Activated CD8-positive, alpha-beta T cell treated with anti-CD3 and anti-CD28 coated beads, Interleukin-2, amount 10 ng/mL, durations not matched to agents 7 days and 5 days (primary cell): Measurements from ENCODE around the gene SDHC. TPM values are rescaled to one million over a fixed set of nuclear protein-coding genes. Genes with fewer than 3 reads are reported as not detected.

Experiments used
- ATAC-seq: fragments of 150-1000 bp; cut with Tn5 transposase; one replicate; pipeline ENCODE4 v1.10.0; 2021; ENCODE audit warnings: moderate library complexity
- CTCF ChIA-PET: fragments of 350-600 bp; sonication (Branson Sonifier 250); formaldehyde crosslinking; loops from one replicate; lab custom pipeline; 2021; ENCODE audit warnings: antibody characterized with exemption; lab: Charles Lee
- POLR2A ChIA-PET: fragments of 350-600 bp; sonication (Branson Sonifier 250); formaldehyde crosslinking; loops from one replicate; lab custom pipeline; 2021; ENCODE audit warnings: antibody characterized with exemption; lab: Charles Lee
- DNase-seq: peaks from one replicate; pipeline ENCODE4 v3.0.0-alpha.2; 2020
- H3K27ac Mint-ChIP-seq: one replicate; pipeline ENCODE4 v1.8.0; 2021; ENCODE audit warnings: mild to moderate bottlenecking, mixed read lengths
- H3K27me3 Mint-ChIP-seq: one replicate; pipeline ENCODE4 v1.8.0; 2021; ENCODE audit warnings: low read depth, mixed read lengths
- H3K36me3 Mint-ChIP-seq: one replicate; pipeline ENCODE4 v1.8.0; 2021; ENCODE audit warnings: low read depth, mixed read lengths
- H3K4me1 Mint-ChIP-seq: one replicate; pipeline ENCODE4 v1.8.0; 2021; ENCODE audit warnings: low read depth, mixed read lengths
- H3K4me3 Mint-ChIP-seq: one replicate; pipeline ENCODE4 v1.8.0; 2021; ENCODE audit warnings: mild to moderate bottlenecking, mixed read lengths
- H3K9me3 Mint-ChIP-seq: one replicate; pipeline ENCODE4 v1.8.0; 2022; ENCODE audit warnings: mixed read lengths; ENCODE audit not compliant: insufficient read depth
- total RNA-seq, 2 experiments: library from RNA; stranded (reverse); gene quantifications; one replicate each; pipeline ENCODE4 v1.2.3, GENCODE V29; 2021

SDHC gene
- total RNA-seq, 2 experiments from 2014 or later, result 151 to 163 TPM

GRCh38 chr1:161357073-161357472 is 42.9 kb downstream of the SDHC start:
- H3K36me3 Mint-ChIP-seq, result peaks cover 16% of the 10 kb centered on the region
- ATAC-seq, result no peak

DNA sequence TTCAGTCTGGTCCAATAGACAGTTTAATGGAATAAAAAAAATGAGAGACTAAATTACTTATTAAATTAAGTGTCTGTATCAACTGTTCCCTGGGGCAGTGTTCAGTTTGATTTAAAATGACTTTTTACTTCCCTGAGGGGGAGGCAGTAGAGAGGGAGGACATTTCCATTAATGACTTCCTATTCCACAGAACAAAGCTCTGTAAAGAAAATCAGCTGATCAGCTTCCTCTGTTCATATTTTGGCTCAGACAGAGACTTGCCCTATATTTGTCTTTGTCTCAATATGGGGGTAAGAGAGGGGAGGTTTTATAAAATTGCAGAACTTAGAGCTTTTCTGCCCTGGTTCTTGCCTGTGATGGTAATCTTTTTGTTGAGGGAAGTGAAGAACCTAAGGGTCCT is 45.1 kb downstream of the SDHC start:
- POLR2A ChIA-PET, result no interaction called here
- H3K4me1 Mint-ChIP-seq, result peaks cover 10% of the 10 kb centered on the region
- no peak for DNase-seq
- no peak for ATAC-seq
- H3K27ac Mint-ChIP-seq, result peak overlapping the region; percentile 32
- peaks cover 26% of the 10 kb centered on the region for H3K36me3 Mint-ChIP-seq
- CTCF ChIA-PET, result interaction anchor here (1.0 to 1.2 kb wide), 2 partner anchors 22 to 68 kb away, joined by 3 read pairs; no protein-coding TSS in a partner anchor
- H3K4me3 Mint-ChIP-seq, result no peak overlapping the region
- no peaks in the 10 kb centered on the region for H3K9me3 Mint-ChIP-seq
- H3K27me3 Mint-ChIP-seq, result no peaks in the 10 kb centered on the region

More at GRCh38 chr1:161357073-161357472, 42.9 kb downstream of the SDHC start:
- Mint-ChIP-seq H3K4me3 (no peak overlapping the region), H3K27me3 (no peaks in the 10 kb centered on the region), H3K27ac (no peak overlapping the region), H3K9me3 (no peaks in the 10 kb centered on the region), H3K4me1 (peaks cover 10% of the 10 kb centered on the region)
- ChIA-PET CTCF (no interaction called here), POLR2A (interaction anchor here (0.6 kb wide), 1 partner anchor 8 kb away, joined by 4 read pairs; no protein-coding TSS in a partner anchor)
- DNase-seq, result no peak

- Mint-ChIP-seq H3K27me3 (no peaks in the 10 kb centered on the region), H3K4me1 (peaks cover 10% of the 10 kb centered on the region), H3K4me3 (no peak overlapping the region), H3K36me3 (peaks cover 28% of the 10 kb centered on the region), H3K27ac (no peak overlapping the region), H3K9me3 (no peaks in the 10 kb centered on the region)
- ChIA-PET POLR2A (no interaction called here), CTCF (no interaction called here)
- no peak for ATAC-seq
- no peak for DNase-seq
Observed at GRCh38 chr1:161364332-161364731, 50.2 kb downstream of the SDHC start.

DNA sequence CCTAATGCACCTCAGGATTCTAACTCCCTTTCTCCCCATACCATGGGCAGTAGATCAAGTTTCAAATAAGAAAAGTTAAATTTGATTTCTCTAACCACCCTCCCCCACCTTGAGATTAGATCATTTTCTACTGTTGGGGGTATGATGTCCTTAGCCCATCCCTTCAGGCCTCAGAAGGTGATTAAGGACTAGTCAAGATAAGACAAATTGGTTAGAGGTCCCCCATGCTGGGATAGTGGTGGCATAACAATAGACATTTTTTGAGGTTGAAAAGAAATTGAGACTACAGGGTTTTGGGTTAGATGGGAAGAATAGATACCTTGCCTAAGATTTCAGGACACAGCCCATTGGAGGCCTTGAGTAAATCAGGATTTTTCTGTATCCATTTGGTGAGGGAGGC is 51.0 kb downstream of the SDHC start:
- Mint-ChIP-seq H3K27ac (no peak overlapping the region), H3K27me3 (no peaks in the 10 kb centered on the region)

DNA sequence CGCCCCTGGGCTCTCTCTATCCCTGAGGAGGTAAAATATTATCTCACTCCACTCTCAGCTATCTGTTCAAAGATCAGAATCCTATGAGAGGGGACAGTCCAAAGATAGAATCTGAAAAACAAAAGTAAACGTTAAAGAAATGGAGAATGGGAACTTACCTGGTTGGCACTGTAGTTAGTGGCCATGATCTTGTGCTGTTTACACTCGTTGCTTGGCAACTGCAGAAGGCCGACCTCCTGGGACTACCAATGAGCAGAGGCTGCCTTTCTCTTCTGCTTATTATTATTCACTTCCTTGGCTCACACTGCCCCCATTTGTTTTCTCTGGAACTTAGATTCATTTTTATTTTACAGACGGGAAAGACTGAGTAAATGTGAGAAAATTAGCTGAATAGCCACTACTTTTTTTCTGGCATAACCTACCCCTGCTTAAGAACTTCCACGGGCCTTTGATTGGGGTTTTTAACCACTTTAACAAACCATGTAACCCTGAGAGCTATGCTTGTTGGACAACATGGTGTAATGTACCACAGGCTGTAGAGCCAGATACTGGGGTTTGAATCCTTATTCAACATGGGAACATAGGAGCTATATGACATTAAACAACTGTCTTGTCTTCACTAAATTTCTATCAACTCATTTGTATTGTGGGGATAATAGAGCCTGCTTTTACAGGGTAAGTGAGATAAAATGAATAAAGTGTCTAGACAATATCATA is 53.7 kb downstream of the SDHC start, which contains the start of gene CFAP126:
Gene CFAP126 (minus strand): TSS at position 193 of the 717 bp plus-strand sequence. CDS start 8 bp downstream, at position 185.
- peak within 1 kb of the TSS; percentile 11 for H3K27ac Mint-ChIP-seq
- ATAC-seq, result peak; percentile 99
- ChIA-PET POLR2A (interaction anchor here (1.6 kb wide), 1 partner anchor 62 kb away, joined by 3 read pairs; no protein-coding TSS in a partner anchor), CTCF (interaction anchor here (0.8 to 3.7 kb wide), 17 partner anchors 8 to 202 kb away, joined by 3 to 33 read pairs (median 4); partner anchors contain the start of genes B4GALT3, PPOX and TOMM40L)
- no peak within 1 kb of the TSS for H3K4me3 Mint-ChIP-seq
- no peaks in the 10 kb centered on the region for H3K9me3 Mint-ChIP-seq
- no peaks in the 10 kb centered on the region for H3K27me3 Mint-ChIP-seq
- peaks cover 22% of the 10 kb centered on the region for H3K36me3 Mint-ChIP-seq
- H3K4me1 Mint-ChIP-seq, result peaks cover 4% of the 10 kb centered on the region
- peak; percentile 61 for DNase-seq

More for the DNA sequence above, 51.0 kb downstream of the SDHC start:
- H3K4me1 Mint-ChIP-seq, result peaks cover 4% of the 10 kb centered on the region
- ChIA-PET CTCF (no interaction called here), POLR2A (no interaction called here)
- H3K36me3 Mint-ChIP-seq, result peaks cover 25% of the 10 kb centered on the region
- no peaks in the 10 kb centered on the region for H3K9me3 Mint-ChIP-seq
- ATAC-seq (no peak), DNase-seq (no peak)
- H3K4me3 Mint-ChIP-seq, result no peak overlapping the region

- ATAC-seq (no peak), DNase-seq (no peak)
- ChIA-PET POLR2A (no interaction called here), CTCF (interaction anchor here (1.0 to 2.3 kb wide), 7 partner anchors 8 to 148 kb away, joined by 3 to 17 read pairs (median 5); partner anchors contain the start of gene TOMM40L)
- Mint-ChIP-seq H3K4me3 (no peak overlapping the region), H3K4me1 (no peaks in the 10 kb centered on the region), H3K27ac (no peak overlapping the region), H3K36me3 (no peaks in the 10 kb centered on the region), H3K9me3 (no peaks in the 10 kb centered on the region), H3K27me3 (no peaks in the 10 kb centered on the region)
Observed at GRCh38 chr1:161373442-161373841, 59.3 kb downstream of the SDHC start.

DNA sequence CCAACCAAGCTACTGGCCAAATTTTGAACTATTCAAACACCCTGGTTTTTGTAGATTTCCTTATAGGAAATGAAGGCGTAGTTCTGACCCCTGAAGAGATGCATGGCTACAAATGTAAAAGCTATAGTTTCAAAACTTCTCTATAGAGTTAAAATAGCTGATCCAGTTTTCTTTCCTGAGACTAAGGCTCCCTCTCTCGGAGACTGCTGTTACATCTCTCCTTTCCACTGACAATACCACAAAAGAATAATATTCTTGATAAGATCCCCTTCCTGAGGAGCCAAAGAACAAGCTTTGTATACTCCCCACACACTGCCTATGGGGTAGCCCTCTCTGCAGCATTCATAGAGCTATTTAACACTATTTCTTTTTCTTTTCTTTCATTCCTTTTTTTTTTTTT is 60.2 kb downstream of the SDHC start:
- ChIA-PET POLR2A (no interaction called here), CTCF (interaction anchor here (0.8 to 2.3 kb wide), 14 partner anchors 9 to 208 kb away, joined by 3 to 17 read pairs (median 4); partner anchors contain the start of genes PPOX and TOMM40L)
- no peaks in the 10 kb centered on the region for H3K36me3 Mint-ChIP-seq
- no peaks in the 10 kb centered on the region for H3K27me3 Mint-ChIP-seq
- no peak overlapping the region for H3K4me3 Mint-ChIP-seq
- no peaks in the 10 kb centered on the region for H3K9me3 Mint-ChIP-seq
- no peaks in the 10 kb centered on the region for H3K4me1 Mint-ChIP-seq
- ATAC-seq (no peak), DNase-seq (no peak)
- no peak overlapping the region for H3K27ac Mint-ChIP-seq

GRCh38 chr1:161378014-161378413 is 63.8 kb downstream of the SDHC start:
- no peaks in the 10 kb centered on the region for H3K27me3 Mint-ChIP-seq
- no peak for ATAC-seq
- no peak for DNase-seq
- no peak overlapping the region for H3K4me3 Mint-ChIP-seq
- no peaks in the 10 kb centered on the region for H3K9me3 Mint-ChIP-seq
- CTCF ChIA-PET, result interaction anchor here (2.2 to 10.4 kb wide), 2 partner anchors 63 to 150 kb away, joined by 6 to 223 read pairs; partner anchors contain the start of genes SDHC and TOMM40L
- H3K27ac Mint-ChIP-seq, result no peak overlapping the region
- POLR2A ChIA-PET, result no interaction called here
- H3K4me1 Mint-ChIP-seq, result peaks cover 3% of the 10 kb centered on the region
- no peaks in the 10 kb centered on the region for H3K36me3 Mint-ChIP-seq

DNA sequence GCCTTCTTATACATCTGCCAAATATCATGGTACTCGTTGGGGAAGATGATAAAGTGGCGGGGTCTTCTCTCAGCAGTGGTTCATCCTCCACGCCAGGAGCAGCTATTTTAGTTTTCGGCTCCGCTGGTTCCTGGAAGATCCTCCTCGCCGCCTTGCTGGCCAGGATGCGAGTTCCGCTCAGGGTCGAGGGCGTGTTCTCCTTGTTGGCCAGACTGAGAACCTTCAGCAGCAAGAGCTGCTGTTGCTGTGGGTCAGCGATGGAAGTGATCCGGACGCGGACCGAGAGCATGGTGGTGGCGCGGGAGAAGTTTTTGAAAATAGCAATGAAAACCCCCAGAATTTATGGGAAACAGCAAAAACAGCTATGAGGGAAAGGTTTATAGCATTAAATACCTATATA is 64.9 kb downstream of the SDHC start:
- no peak for ATAC-seq
- DNase-seq, result no peak
- ChIA-PET CTCF (interaction anchor here (1.9 to 10.4 kb wide), 3 partner anchors 65 to 151 kb away, joined by 4 to 223 read pairs (median 6); partner anchors contain the start of genes SDHC and TOMM40L), POLR2A (no interaction called here)
- Mint-ChIP-seq H3K4me1 (peaks cover 3% of the 10 kb centered on the region), H3K27ac (no peak overlapping the region), H3K4me3 (no peak overlapping the region), H3K27me3 (no peaks in the 10 kb centered on the region), H3K36me3 (no peaks in the 10 kb centered on the region), H3K9me3 (no peaks in the 10 kb centered on the region)

DNA sequence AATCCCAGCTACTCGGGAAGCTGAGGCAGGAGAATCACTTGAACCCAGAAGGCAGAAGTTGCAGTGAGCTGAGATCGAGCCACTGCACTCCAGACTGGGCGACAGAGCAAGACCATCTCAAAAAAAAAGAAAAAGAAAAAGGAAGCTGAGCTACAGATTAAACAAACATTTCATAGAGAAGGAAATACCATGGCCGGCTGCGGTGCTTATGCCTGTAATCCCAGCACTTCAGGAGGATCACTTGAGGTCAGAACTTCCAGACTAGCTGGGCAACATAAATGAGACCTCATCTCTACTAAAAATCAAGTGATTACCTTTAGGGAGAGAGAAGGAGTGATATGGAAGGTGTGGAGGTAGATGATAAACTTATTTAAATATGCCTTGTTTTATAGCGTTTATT is 67.5 kb downstream of the SDHC start:
- no peak overlapping the region for H3K4me3 Mint-ChIP-seq
- ChIA-PET CTCF (interaction anchor here (0.6 to 10.4 kb wide), 49 partner anchors 7 to 250 kb away, joined by 3 to 223 read pairs (median 6); partner anchors contain the start of genes APOA2, CFAP126, FCER1G and NDUFS2), POLR2A (interaction anchor here (1.2 to 1.8 kb wide), 4 partner anchors 151 to 216 kb away, joined by 4 to 6 read pairs (median 5); partner anchors contain the start of genes PPOX and TOMM40L)
- H3K27me3 Mint-ChIP-seq, result no peaks in the 10 kb centered on the region
- H3K36me3 Mint-ChIP-seq, result peaks cover under 1% of the 10 kb centered on the region
- no peak for DNase-seq
- no peak overlapping the region for H3K27ac Mint-ChIP-seq
- no peaks in the 10 kb centered on the region for H3K9me3 Mint-ChIP-seq
- peaks cover 9% of the 10 kb centered on the region for H3K4me1 Mint-ChIP-seq
- ATAC-seq, result no peak

DNA sequence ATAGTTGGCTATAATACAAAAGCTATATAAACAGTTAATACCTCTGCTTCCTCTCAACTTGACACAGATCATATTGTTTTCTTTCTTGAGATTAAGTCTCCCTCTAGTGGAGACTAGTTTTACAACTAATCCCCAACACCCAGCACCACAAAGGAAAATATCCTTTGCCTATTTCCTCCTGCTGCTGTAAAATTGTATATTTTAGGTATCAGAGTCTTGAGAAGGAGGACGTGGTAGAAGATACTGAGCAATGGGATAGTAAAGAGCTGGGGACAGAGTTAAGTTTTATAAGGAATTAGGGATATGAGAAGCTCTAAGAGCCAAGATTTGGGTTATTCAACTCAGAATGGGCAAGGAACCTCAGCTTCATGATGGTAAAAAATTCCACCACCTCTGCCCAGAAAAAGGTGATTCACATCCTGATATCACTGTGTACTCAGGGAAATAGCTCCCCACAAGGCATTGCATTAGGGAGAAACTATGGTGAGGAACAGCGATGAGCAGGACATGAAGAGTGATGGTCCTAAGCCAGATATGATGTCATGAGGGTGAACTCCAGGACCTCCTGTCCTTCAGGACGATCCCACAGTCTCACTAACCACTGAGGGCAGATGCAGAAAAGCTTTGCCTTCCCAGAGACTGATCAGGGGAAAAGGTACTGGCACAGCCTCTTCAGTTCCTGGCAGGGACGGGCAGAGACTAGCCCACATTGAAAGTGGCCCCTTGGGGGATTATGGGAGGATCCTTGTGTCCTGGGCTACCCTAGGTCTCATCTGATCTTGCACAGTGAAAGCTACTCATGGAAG is 68.2 kb downstream of the SDHC start:
- Mint-ChIP-seq H3K4me1 (peaks cover 16% of the 10 kb centered on the region), H3K9me3 (no peaks in the 10 kb centered on the region), H3K27ac (no peak overlapping the region), H3K36me3 (peaks cover 4% of the 10 kb centered on the region), H3K27me3 (no peaks in the 10 kb centered on the region), H3K4me3 (no peak overlapping the region)
- ChIA-PET CTCF (interaction anchor here (0.6 to 10.4 kb wide), 52 partner anchors 8 to 251 kb away, joined by 3 to 223 read pairs (median 6); partner anchors contain the start of genes APOA2, CFAP126, FCER1G and NDUFS2), POLR2A (interaction anchor here (1.2 to 1.8 kb wide), 4 partner anchors 151 to 217 kb away, joined by 4 to 6 read pairs (median 5); partner anchors contain the start of genes PPOX and TOMM40L)
- ATAC-seq (peak; percentile 84), DNase-seq (no peak)
